Keratinocyte (primary cell): ENCODE data around the gene SLC66A2. TPM values are rescaled to one million over a fixed set of nuclear protein-coding genes. Genes with fewer than 3 reads are reported as not detected.

Experiments
- DNase-seq: peaks from one replicate; pipeline ENCODE4 v3.0.0-alpha.2; 2011; ENCODE audit warnings: low read depth, missing footprints, low spot score
- FAIRE-seq: peaks from 2 replicates; lab custom pipeline; 2011; peaks lifted over from hg19 to GRCh38; lab: Jason Lieb, UNC
- H2AFZ ChIP-seq: 2 replicates; pipeline ENCODE4 v1.6.0; 2012; ENCODE audit warnings: low read length, control low read depth, inconsistent platforms; ENCODE audit not compliant: control insufficient read depth
- H3K27ac ChIP-seq: 2 replicates; pipeline ENCODE4 v1.5.1; 2011; ENCODE audit warnings: low read length; ENCODE audit not compliant: control insufficient read depth, insufficient read depth
- H3K27me3 ChIP-seq: 3 replicates; pipeline ENCODE4 v1.6.0; 2011; ENCODE audit warnings: low read length; ENCODE audit not compliant: control insufficient read depth, insufficient read depth; ENCODE audit errors: extremely low read depth
- H3K36me3 ChIP-seq, 2 experiments: 2 replicates in 1 of 2; 3 replicates in 1 of 2; pipeline ENCODE4 v1.5.1; 2011; ENCODE audit warnings: low read length in 2 of 2, mild to moderate bottlenecking in 1 of 2; ENCODE audit not compliant: control insufficient read depth in 2 of 2, insufficient read depth in 2 of 2; ENCODE audit errors: extremely low read depth in 1 of 2
- H3K4me1 ChIP-seq: 3 replicates; pipeline ENCODE4 v1.5.1; 2011; ENCODE audit warnings: low read length; ENCODE audit not compliant: control insufficient read depth, insufficient read depth; ENCODE audit errors: extremely low read depth
- H3K4me2 ChIP-seq: 3 replicates; pipeline ENCODE4 v1.6.0; 2011; ENCODE audit warnings: low read depth, low read length; ENCODE audit not compliant: control insufficient read depth, insufficient read depth; ENCODE audit errors: extremely low read depth
- H3K4me3 ChIP-seq, 3 experiments: fragments of 200-600 bp in 1 of 3; sonication (generic) in 1 of 3; 2 replicates in 2 of 3; 3 replicates in 1 of 3; pipeline ENCODE4 v1.5.1; 2011 to 2016; ENCODE audit warnings: low read length in 3 of 3, mild to moderate bottlenecking in 3 of 3, control low read depth in 2 of 3, inconsistent platforms in 1 of 3, low read depth in 1 of 3, mixed read lengths in 1 of 3, mixed run types in 1 of 3, moderate library complexity in 1 of 3; ENCODE audit not compliant: control insufficient read depth in 2 of 3, insufficient read depth in 2 of 3; ENCODE audit errors: extremely low read depth in 1 of 3
- H3K79me2 ChIP-seq: 2 replicates; pipeline ENCODE4 v1.6.0; 2012; ENCODE audit warnings: low read length; ENCODE audit not compliant: control insufficient read depth, insufficient read depth
- H3K9ac ChIP-seq: 3 replicates; pipeline ENCODE4 v1.6.0; 2011; ENCODE audit warnings: low read length; ENCODE audit not compliant: control insufficient read depth, insufficient read depth; ENCODE audit errors: extremely low read depth
- H3K9me1 ChIP-seq: 3 replicates; pipeline ENCODE4 v1.6.0; 2011; ENCODE audit warnings: low read length; ENCODE audit not compliant: control insufficient read depth, insufficient read depth; ENCODE audit errors: extremely low read depth
- H3K9me3 ChIP-seq: 2 replicates; pipeline ENCODE4 v1.5.1; 2012; ENCODE audit warnings: low read depth, low read length; ENCODE audit not compliant: control insufficient read depth
- H4K20me1 ChIP-seq: 3 replicates; pipeline ENCODE4 v1.6.0; 2011; ENCODE audit warnings: low read length; ENCODE audit not compliant: control insufficient read depth, insufficient read depth; ENCODE audit errors: extremely low read depth
- CTCF ChIP-seq, 3 experiments: IDR thresholded peaks in 1 of 3; conservative IDR thresholded peaks in 1 of 3; optimal IDR thresholded peaks in 1 of 3; 2 replicates in 2 of 3; 3 replicates in 1 of 3; pipeline versions ENCODE3 to v1.5.1; 2011; ENCODE audit warnings: low read length in 3 of 3, mild to moderate bottlenecking in 3 of 3, moderate library complexity in 2 of 3, control low read depth in 1 of 3, inconsistent platforms in 1 of 3; ENCODE audit not compliant: insufficient read depth in 2 of 3; ENCODE audit errors: extremely low read depth in 1 of 3
- EZH2 ChIP-seq: IDR thresholded peaks from one replicate; pipeline ENCODE4 v1.6.1; 2012; ENCODE audit warnings: inconsistent platforms, mild to moderate bottlenecking, low read length, moderate library complexity
- dilution Hi-C: fragments of 300-500 bp; cut with MboI; formaldehyde crosslinking; loops from one replicate; pipeline ENCODE4 v1.7.0; 2020; ENCODE audit warnings: low sequenced_read_pairs; ENCODE audit not compliant: extremely low pct_ligation_motif_present
- polyA plus RNA-seq, 5 experiments: library from polyadenylated mRNA; depleted of rRNA in 3 of 5; stranded (reverse) in 3 of 5; stranded (forward) in 1 of 5; unstranded in 1 of 5; fragments of >200 nt; gene quantifications; 1 replicate in 1 of 5; 2 replicates in 3 of 5; 3 replicates in 1 of 5; pipeline versions ENCODE4 v1.2.1 to v1.2.3, GENCODE V29; 2011 to 2012; ENCODE audit warnings: missing spikeins in 2 of 5, low read depth in 1 of 5, low replicate concordance in 1 of 5

SLC66A2 gene
- polyA plus RNA-seq, 1 donor (not counting 4 experiments of a cell fraction or from before 2014, with no cell fraction given): 16.3 TPM

- TF ChIP-seq EZH2 (no peak), CTCF (optimal IDR thresholded peaks at IDR 0.05 in 1 of 3, IDR thresholded peaks at IDR 0.05 in 1 of 3, conservative IDR thresholded peaks at IDR 0.05 in 1 of 3; ENCODE audit: extremely low read depth in 1 of 3, insufficient read depth in 2 of 3, low read length in 3 of 3) (no peak)
- no peak overlapping the region for H3K9ac ChIP-seq
- peaks cover 92% of the 10 kb centered on the region for H3K79me2 ChIP-seq
- peaks cover 2% of the 10 kb centered on the region for H3K9me3 ChIP-seq
- no peaks in the 10 kb centered on the region for H3K27me3 ChIP-seq
- DNase-seq (no peak), FAIRE-seq (no peak)
- H3K4me2 ChIP-seq: no peak overlapping the region
- no peak overlapping the region for H3K4me3 ChIP-seq
- H3K36me3 ChIP-seq: peaks cover 23 to 25% of the 10 kb centered on the region in 2 experiments
- H4K20me1 ChIP-seq: peaks cover 5% of the 10 kb centered on the region
- peaks cover 6% of the 10 kb centered on the region for H3K4me1 ChIP-seq
- H3K9me1 ChIP-seq: no peaks in the 10 kb centered on the region
- dilution Hi-C loops: no loop called here
- no peak overlapping the region for H3K27ac ChIP-seq
- no peak overlapping the region for H2AFZ ChIP-seq
Observed at GRCh38 chr18:79940126-79940813, 11.2 kb downstream of the SLC66A2 start.

GRCh38 chr18:79939096-79939495 lies 12.4 kb downstream of the SLC66A2 start:
- Histone ChIP-seq H3K4me2 (no peak overlapping the region), H3K36me3 (peaks cover 26 to 34% of the 10 kb centered on the region in 2 experiments), H3K4me3 (no peak overlapping the region), H3K27me3 (no peaks in the 10 kb centered on the region), H3K9ac (no peak overlapping the region), H3K9me3 (peaks cover 5% of the 10 kb centered on the region), H3K79me2 (peaks cover 92% of the 10 kb centered on the region), H3K4me1 (peaks cover 6% of the 10 kb centered on the region), H2AFZ (no peak overlapping the region), H4K20me1 (peaks cover 5% of the 10 kb centered on the region), H3K27ac (no peak overlapping the region), H3K9me1 (no peaks in the 10 kb centered on the region)
- FAIRE-seq (no peak), DNase-seq (no peak)
- dilution Hi-C loops: no loop called here
- TF ChIP-seq EZH2 (no peak), CTCF (optimal IDR thresholded peaks at IDR 0.05 in 1 of 3, IDR thresholded peaks at IDR 0.05 in 1 of 3, conservative IDR thresholded peaks at IDR 0.05 in 1 of 3; ENCODE audit: extremely low read depth in 1 of 3, insufficient read depth in 2 of 3, low read length in 3 of 3) (no peak)
